BLaER1 treated with 17β-estradiol and CSF1 and Interleukin-3, amounts not matched to agents 10 nM and 100 nM (cell line): ENCODE measurements around the gene FBXO24.

Source experiments
- H3K27ac ChIP-seq, 11 experiments: shearing (Covaris generic); formaldehyde crosslinking; 2 replicates each; pipeline ENCODE4 v1.8.1; 2022
- H3K27me3 ChIP-seq, 11 experiments: shearing (Covaris generic); formaldehyde crosslinking; 2 replicates each; pipeline ENCODE4 v1.8.1; 2022
- H3K36me3 ChIP-seq, 11 experiments: shearing (Covaris generic); formaldehyde crosslinking; 2 replicates each; pipeline ENCODE4 v1.8.1; 2022
- H3K4me1 ChIP-seq, 10 experiments: shearing (Covaris generic); formaldehyde crosslinking; 2 replicates each; pipeline ENCODE4 v1.8.1; 2022
- H3K4me2 ChIP-seq, 11 experiments: shearing (Covaris generic); formaldehyde crosslinking; 2 replicates each; pipeline ENCODE4 v1.8.1; 2022
- H3K4me3 ChIP-seq, 10 experiments: shearing (Covaris generic); formaldehyde crosslinking; 2 replicates each; pipeline ENCODE4 v1.8.1; 2022
- H3K9ac ChIP-seq, 11 experiments: shearing (Covaris generic); formaldehyde crosslinking; 2 replicates each; pipeline ENCODE4 v1.8.1; 2022
- H3K9me3 ChIP-seq, 11 experiments: shearing (Covaris generic); formaldehyde crosslinking; replicated peaks in 1 of 11; 2 replicates each; pipeline ENCODE4 v1.8.1; 2022
- H4K20me1 ChIP-seq, 11 experiments: shearing (Covaris generic); formaldehyde crosslinking; 2 replicates each; pipeline ENCODE4 v1.8.1; 2022
- Cebpa-rat ChIP-seq, 11 experiments: shearing (Covaris generic); IDR thresholded peaks; 2 replicates each; pipeline ENCODE4 v1.8.1; 2022

FBXO24 gene

GRCh38 chr7:100574362-100575205 is 11.5 kb upstream of the FBXO24 start:
- H3K27me3 ChIP-seq, result peaks cover 20 to 49% (median 23%) of the 10 kb centered on the region in 11 experiments
- no peaks in the 10 kb centered on the region for H3K9me3 ChIP-seq
- H4K20me1 ChIP-seq, result peaks cover 25 to 100% (median 84%) of the 10 kb centered on the region in 11 experiments; a peak in 21 of 22 replicates
- H3K9ac ChIP-seq, result no peak overlapping the region
- H3K4me3 ChIP-seq, result no peak overlapping the region
- H3K36me3 ChIP-seq, result peaks cover 65 to 83% (median 73%) of the 10 kb centered on the region in 11 experiments
- H3K27ac ChIP-seq, result no peak overlapping the region
- TF ChIP-seq Cebpa-rat (IDR thresholded peaks at IDR 0.05), result no peak
- H3K4me1 ChIP-seq, result peaks cover 14 to 40% (median 28%) of the 10 kb centered on the region in 10 experiments
- no peak overlapping the region for H3K4me2 ChIP-seq

- peaks cover 14 to 43% (median 17%) of the 10 kb centered on the region in 11 experiments for H3K27me3 ChIP-seq
- H3K9ac ChIP-seq, result no peak overlapping the region
- H3K4me3 ChIP-seq, result no peak overlapping the region
- peaks cover 71 to 89% (median 79%) of the 10 kb centered on the region in 11 experiments for H3K36me3 ChIP-seq
- H3K4me2 ChIP-seq, result no peak overlapping the region
- peaks cover 19 to 100% (median 84%) of the 10 kb centered on the region in 11 experiments; a peak in 21 of 22 replicates for H4K20me1 ChIP-seq
- no peak overlapping the region for H3K27ac ChIP-seq
- H3K9me3 ChIP-seq, result no peaks in the 10 kb centered on the region
- H3K4me1 ChIP-seq, result peaks cover 8 to 34% (median 22%) of the 10 kb centered on the region in 10 experiments; a peak in 19 of 20 replicates
- TF ChIP-seq Cebpa-rat (IDR thresholded peaks at IDR 0.05), result no peak
These were observed 10.9 kb upstream of the FBXO24 start for GRCh38 chr7:100575206-100575631.

- no peak for TF ChIP-seq Cebpa-rat (IDR thresholded peaks at IDR 0.05)
- Histone ChIP-seq H4K20me1 (peaks cover 18 to 100% (median 85%) of the 10 kb centered on the region in 11 experiments; a peak in 21 of 22 replicates), H3K4me2 (no peak overlapping the region), H3K4me3 (no peak overlapping the region), H3K27me3 (peaks cover 7 to 36% (median 10%) of the 10 kb centered on the region in 11 experiments), H3K36me3 (peaks cover 78 to 96% (median 86%) of the 10 kb centered on the region in 11 experiments), H3K9me3 (no peaks in the 10 kb centered on the region), H3K27ac (no peak overlapping the region), H3K9ac (no peak overlapping the region), H3K4me1 (peaks cover 7 to 27% (median 16%) of the 10 kb centered on the region in 10 experiments)
These were observed 10.3 kb upstream of the FBXO24 start for GRCh38 chr7:100575746-100576383.

- peaks cover 1 to 30% (median 4%) of the 10 kb centered on the region in 11 experiments; a peak in 19 of 22 replicates for H3K27me3 ChIP-seq
- H3K4me2 ChIP-seq, result no peak overlapping the region
- no peaks in the 10 kb centered on the region for H3K9me3 ChIP-seq
- peaks cover 7 to 25% (median 14%) of the 10 kb centered on the region in 10 experiments for H3K4me1 ChIP-seq
- peaks cover 84 to 100% (median 92%) of the 10 kb centered on the region in 11 experiments for H3K36me3 ChIP-seq
- no peak overlapping the region for H3K27ac ChIP-seq
- H3K4me3 ChIP-seq, result no peak overlapping the region
- H3K9ac ChIP-seq, result no peak overlapping the region
- no peak for TF ChIP-seq Cebpa-rat (IDR thresholded peaks at IDR 0.05)
- H4K20me1 ChIP-seq, result peaks cover 18 to 100% (median 85%) of the 10 kb centered on the region in 11 experiments; a peak in 21 of 22 replicates
These were observed 9.6 kb upstream of the FBXO24 start for GRCh38 chr7:100576384-100576993.

- TF ChIP-seq Cebpa-rat (IDR thresholded peaks at IDR 0.05), result no peak
- Histone ChIP-seq H3K36me3 (peaks cover 90 to 100% (median 98%) of the 10 kb centered on the region in 11 experiments), H3K27ac (no peak overlapping the region), H3K4me1 (peaks cover 13 to 25% (median 17%) of the 10 kb centered on the region in 10 experiments), H3K9me3 (no peaks in the 10 kb centered on the region), H3K9ac (no peak overlapping the region), H4K20me1 (peaks cover 19 to 100% (median 85%) of the 10 kb centered on the region in 11 experiments), H3K27me3 (peaks cover 0 to 24% (median 0%) of the 10 kb centered on the region in 11 experiments; a peak in 7 of 22 replicates), H3K4me2 (no peak overlapping the region), H3K4me3 (no peak overlapping the region)
These were observed 9.0 kb upstream of the FBXO24 start for GRCh38 chr7:100577103-100577502.

- H3K27ac ChIP-seq, result no peak overlapping the region
- H3K27me3 ChIP-seq, result peaks cover 0 to 20% (median 0%) of the 10 kb centered on the region in 11 experiments; a peak in 7 of 22 replicates
- H3K9me3 ChIP-seq, result no peaks in the 10 kb centered on the region
- peaks cover 23 to 100% (median 85%) of the 10 kb centered on the region in 11 experiments for H4K20me1 ChIP-seq
- peaks cover 94 to 100% (median 100%) of the 10 kb centered on the region in 11 experiments for H3K36me3 ChIP-seq
- TF ChIP-seq Cebpa-rat (IDR thresholded peaks at IDR 0.05), result no peak
- peak overlapping the region in 1 of 11 experiments; percentile 14; a peak in 2 of 22 replicates for H3K9ac ChIP-seq
- H3K4me2 ChIP-seq, result no peak overlapping the region
- H3K4me1 ChIP-seq, result peaks cover 16 to 27% (median 20%) of the 10 kb centered on the region in 10 experiments
- H3K4me3 ChIP-seq, result no peak overlapping the region
These were observed 8.6 kb upstream of the FBXO24 start for GRCh38 chr7:100577507-100577906.

- H3K9me3 ChIP-seq, result no peaks in the 10 kb centered on the region
- no peak for TF ChIP-seq Cebpa-rat (IDR thresholded peaks at IDR 0.05)
- H3K4me1 ChIP-seq, result peaks cover 22 to 33% (median 28%) of the 10 kb centered on the region in 10 experiments
- peak overlapping the region in 3 of 11 experiments; percentile 2 to 19 (median 14); a peak in 4 of 22 replicates for H3K9ac ChIP-seq
- H3K4me2 ChIP-seq, result no peak overlapping the region
- H3K4me3 ChIP-seq, result no peak overlapping the region
- peaks cover 30 to 100% (median 85%) of the 10 kb centered on the region in 11 experiments for H4K20me1 ChIP-seq
- H3K27ac ChIP-seq, result no peak overlapping the region
- H3K27me3 ChIP-seq, result peaks cover 0 to 10% (median 0%) of the 10 kb centered on the region in 11 experiments; a peak in 4 of 22 replicates
- peaks cover 90 to 95% (median 93%) of the 10 kb centered on the region in 11 experiments for H3K36me3 ChIP-seq
These were observed 7.6 kb upstream of the FBXO24 start for GRCh38 chr7:100578246-100579183.
